Smooth muscle cell of the brain vasculature (primary cell): Measurements from ENCODE around the gene SIPA1L3.
"Not testable (repeated sequence)": the region's sequence is repeated elsewhere in the genome, so short reads cannot be mapped to it uniquely, and the experiment has no call there.

Source experiments
- DNase-seq: peaks from one replicate; pipeline ENCODE4 v3.0.0-alpha.2; 2012; ENCODE audit warnings: low read depth, low spot score

Gene SIPA1L3

GRCh38 chr19:38021352-38021751, 114.3 kb downstream of the SIPA1L3 start:
- no peak for DNase-seq

- DNase-seq = no peak
Measured at GRCh38 chr19:38022791-38023670, 116.0 kb downstream of the SIPA1L3 start.

GRCh38 chr19:38023671-38024541, 116.9 kb downstream of the SIPA1L3 start:
- DNase-seq = no peak

DNA sequence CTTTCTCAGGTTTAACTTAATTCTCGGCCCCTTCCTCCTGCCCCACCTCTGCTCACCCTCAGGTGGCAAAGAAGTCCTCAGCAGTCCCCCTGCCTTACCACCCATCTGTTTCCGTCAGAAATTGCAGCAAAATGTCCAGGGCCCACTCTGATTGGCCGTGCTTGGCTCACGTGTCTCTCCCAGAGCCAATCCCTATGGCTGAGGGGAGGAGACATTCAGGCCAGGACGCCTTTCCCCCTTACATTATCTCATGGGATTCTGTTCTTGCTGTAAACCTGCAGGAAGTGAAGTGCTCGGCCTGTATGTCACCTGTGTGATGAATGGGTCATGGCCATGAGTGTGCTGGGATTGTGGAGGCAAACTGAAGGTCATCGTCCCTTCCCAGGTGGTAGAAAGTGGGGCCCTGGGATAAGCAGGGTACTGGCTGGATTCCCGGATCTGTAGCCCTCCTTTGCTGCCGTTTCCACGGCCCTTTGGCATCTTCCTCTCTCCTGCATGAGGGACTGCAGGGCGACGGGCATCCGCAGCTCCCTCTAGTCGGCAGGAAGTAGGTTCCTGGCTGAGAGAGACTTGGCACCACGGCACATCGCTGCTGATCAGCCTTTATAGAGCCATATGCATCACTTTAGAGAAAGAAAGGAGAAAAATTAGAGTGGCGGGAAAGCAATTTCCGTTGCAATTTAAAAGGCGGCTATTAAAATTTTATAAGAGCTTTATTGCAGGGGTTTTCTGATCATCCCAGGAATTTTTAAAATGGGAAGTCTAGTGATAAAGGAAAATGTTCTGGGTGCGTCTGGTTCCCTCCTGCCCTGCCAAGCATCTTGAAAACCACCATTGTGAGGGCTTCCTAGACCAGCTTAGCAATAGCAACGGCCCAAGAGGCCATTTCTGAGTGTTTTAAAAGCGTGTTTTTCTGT, 118.2 kb downstream of the SIPA1L3 start:
- no peak for DNase-seq

- no peak for DNase-seq
Measured at GRCh38 chr19:38025909-38026307, 118.9 kb downstream of the SIPA1L3 start.

DNA sequence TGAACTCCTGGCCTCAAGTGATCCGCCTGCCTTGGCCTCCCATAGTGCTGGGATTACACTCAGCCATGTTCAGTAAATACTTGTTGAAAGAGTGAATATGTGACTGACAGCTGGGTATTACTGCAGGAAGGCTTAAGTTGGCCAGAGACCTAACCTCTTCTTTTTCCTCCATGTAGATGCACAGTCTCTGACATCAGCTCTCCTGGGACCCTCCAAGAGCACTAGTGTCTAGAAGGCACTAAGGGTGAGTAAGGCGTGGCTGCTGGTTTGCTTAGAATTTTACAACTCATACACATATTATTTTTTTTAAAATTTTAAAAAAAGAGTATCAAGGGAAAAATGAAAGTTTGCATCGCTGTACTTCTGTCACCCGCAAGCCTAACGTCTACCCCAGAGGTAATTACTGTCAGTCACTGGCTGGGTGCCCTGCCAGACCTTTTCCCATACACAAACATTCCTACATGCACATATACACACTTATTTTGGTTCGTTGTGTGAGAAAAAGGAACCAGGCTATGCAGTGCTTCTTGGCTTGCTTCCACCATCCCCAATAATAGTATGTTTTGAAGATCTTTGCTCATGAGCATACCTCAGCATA, 122.0 kb downstream of the SIPA1L3 start:
- no peak for DNase-seq

DNA sequence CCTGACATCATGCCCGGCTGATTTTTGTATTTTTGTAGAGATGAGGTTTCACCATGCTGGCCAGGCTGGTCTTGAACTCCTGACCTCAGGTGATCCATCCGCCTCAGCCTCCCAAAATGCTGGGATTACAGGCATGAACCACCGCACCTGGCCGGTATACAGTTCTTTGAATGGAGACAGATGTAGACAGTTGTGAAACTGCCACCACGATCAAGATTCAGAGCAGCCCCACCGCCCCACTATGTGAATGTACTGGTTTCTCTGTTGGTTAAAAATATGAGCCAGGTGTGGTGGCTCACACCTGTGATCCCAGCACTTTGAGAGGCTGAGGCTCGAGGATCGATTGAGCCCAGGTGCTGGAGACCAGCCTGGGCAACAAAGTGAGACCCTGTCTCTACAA, 123.0 kb downstream of the SIPA1L3 start:
- not testable (repeated sequence) for DNase-seq

DNA sequence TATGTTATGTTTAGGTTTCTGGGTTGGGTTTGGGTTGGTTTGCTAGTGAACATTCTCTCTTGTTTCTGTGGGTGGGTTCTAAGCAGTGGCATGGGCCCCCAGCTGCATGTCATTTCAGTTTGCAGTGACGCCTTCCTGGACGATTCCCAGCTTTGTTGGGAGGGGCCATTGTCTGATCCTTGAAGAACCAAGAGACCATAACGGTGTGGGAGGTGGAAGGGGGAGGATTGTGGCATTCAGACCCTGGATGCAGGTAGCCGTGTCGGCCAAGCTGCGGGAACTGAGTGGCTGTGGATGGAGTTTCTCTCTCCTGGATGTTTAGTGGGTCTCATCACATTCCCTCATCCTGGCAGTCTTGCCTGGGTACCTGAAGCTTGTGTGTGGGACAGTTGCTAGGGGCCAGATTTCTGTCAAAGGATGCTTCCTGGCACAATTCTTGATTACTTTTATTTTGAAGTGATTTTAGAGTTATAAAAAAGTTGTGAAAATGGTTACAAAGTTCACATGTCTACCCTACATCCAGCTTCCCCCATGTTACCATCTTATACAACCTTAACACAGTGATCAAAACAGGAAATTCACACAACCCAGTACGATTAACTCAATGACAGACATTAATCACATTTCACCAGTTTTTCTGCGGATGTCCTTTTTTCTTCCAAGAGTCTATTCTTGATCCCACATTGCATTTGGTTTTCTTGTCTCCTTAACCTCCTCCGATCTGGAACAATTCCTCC, 123.8 kb downstream of the SIPA1L3 start:
- no peak for DNase-seq

DNA sequence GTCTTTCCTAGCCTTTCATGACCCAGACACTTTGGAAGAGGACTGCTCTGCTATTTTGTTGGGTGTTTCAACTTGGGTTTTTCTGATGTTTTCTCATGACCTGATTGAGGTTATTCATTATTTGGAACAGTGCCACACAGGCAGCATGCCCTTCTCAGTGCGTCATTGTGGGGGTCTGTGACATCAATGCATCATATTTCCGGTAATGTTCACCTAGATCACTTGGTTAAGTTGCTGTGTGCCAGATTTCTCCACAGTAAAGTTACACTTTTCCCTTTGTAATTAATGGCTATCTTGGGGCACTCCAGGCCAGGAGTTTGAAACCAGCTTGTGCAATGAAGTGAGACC, 124.4 kb downstream of the SIPA1L3 start:
- DNase-seq = no peak

- no peak for DNase-seq
Measured at GRCh38 chr19:38032151-38032550, 125.1 kb downstream of the SIPA1L3 start.

- DNase-seq = no peak
Measured at GRCh38 chr19:38032951-38033350, 125.9 kb downstream of the SIPA1L3 start.

DNA sequence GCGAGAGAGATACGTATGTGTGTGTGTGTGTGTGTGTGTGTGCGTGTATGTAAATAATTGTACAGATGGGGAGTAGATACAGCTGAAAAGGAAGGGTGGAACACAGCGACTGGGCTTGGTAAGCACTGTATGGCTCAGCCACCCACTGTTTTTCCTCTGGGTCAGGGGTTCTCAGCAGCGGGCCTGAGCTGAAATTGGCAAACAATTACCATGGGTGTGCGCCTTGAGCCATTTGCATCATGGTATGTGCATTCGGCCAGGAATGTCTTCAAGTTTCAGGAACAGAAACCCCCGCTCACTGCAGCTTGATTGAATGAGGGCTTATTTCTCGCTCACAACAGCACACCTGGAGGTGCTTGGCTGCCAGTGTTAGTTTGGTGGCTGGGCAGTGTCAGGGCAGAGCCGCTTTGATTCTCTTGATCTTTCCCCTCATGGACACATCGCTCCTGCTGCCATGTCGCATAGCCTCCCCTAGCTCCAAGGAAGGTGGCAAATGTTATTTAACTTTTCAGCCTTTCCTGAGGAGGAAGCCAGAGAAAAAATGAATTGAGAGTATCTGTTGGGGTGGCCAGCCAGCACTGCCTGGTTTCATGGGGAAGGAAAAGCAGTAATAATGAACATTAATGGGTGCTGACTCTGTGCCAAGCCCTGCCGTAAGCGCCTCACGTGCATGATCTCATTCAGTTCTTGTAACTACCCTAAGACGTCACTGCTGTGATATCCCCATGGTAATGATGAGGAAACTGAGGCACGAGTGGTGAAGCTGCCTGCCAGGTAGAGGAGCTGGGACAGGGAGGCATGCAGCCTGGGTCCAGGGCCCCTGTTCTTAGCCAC, 126.9 kb downstream of the SIPA1L3 start:
- no peak for DNase-seq

- no peak for DNase-seq
Measured at GRCh38 chr19:38034492-38034860, 127.5 kb downstream of the SIPA1L3 start.

GRCh38 chr19:38035515-38036495, 128.8 kb downstream of the SIPA1L3 start:
- DNase-seq = no peak

DNA sequence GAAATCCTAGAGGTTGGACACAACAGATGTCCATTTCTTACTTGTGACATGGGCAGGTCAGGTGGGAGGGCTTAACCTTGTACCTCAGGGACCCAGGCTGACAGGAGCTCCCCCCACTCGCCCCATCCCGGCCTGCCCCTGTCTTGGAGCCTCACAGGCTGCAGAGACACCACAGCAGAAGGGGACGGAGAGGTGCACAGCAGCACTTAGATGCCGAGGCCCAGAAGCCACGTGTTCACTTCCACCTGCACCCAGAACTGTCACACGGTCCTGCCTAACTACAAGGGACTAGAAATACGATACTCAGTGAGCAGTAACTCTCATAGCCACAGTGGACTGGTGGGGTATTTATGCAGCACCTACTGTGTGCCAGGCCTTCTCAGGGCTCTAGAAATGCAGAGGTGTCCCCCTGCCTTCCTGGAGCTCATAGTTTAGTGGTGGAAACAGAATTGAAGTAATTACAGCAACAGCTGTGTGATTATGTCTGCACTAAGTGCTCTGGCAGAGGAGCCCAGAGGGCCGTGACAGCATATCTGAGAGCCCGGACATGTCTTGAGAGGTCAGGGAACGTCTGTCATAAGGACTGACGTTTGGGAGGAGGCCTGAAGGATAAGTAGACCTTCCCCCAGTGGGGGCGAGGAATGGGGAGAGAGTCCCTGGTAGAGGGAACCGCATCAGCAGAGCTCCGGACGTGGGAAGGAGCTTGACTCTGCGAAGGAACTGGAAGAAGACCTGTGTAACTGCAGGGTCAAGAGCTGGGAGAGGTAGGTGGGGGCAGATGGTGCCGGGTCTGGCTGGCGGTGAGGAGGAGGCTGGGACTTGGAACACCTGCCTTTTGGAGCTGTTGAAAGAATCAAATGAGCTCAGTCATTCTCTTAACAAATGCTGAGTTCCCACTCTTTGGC, 130.0 kb downstream of the SIPA1L3 start:
- DNase-seq = no peak

DNA sequence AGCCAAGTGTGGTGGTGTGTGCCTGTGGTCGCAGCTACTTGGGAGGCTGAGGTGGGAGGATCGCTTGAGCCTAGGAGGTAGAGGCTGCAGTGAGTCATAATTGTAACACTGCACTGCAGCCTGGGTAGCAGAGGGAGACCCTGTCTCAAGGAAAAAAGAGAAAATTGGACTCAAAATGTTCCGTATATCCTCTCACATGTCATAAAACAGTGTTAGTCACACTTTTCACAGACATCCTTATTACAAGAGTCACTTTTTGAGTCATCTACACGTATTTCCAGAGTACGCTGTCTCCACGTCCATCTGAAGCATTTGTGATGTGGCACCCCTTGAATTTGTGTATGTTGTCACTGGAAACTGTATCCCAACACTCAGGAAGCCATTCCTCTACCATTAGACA, 133.0 kb downstream of the SIPA1L3 start:
- DNase-seq = no peak

GRCh38 chr19:38042132-38042531, 135.1 kb downstream of the SIPA1L3 start:
- no peak for DNase-seq
